K562 (cell line): Measurements from ENCODE around the gene GADD45B.

ENCODE experiments used
- NFE2 ChIP-seq: IDR thresholded peaks from 2 replicates; pipeline ENCODE4 v1.6.1; 2014; ENCODE audit warnings: antibody characterized with exemption, low read depth
- ZNF124 ChIP-seq: sonication (generic); formaldehyde crosslinking; IDR thresholded peaks from 2 replicates; pipeline ENCODE4 v1.8.1; 2022; ENCODE audit warnings: missing genetic modification reagents
- ZNF644 ChIP-seq: fragments of 200-800 bp; sonication (Bioruptor generic); IDR thresholded peaks from 2 replicates; pipeline ENCODE4 v1.6.1; 2016; ENCODE audit warnings: low read depth, missing genetic modification characterization, missing compliant biosample characterization
- ZNF764 ChIP-seq: fragments of 250-450 bp; sonication (Bioruptor Pico); IDR thresholded peaks from 2 replicates; pipeline ENCODE4 v1.4.0; 2020; ENCODE audit warnings: low read depth, mild to moderate bottlenecking, moderate library complexity
- TF ChIP-seq, protein P1 (sequence below), 3 experiments: IDR thresholded peaks in 2 of 3; conservative IDR thresholded peaks in 1 of 3; 2 replicates each; pipeline ENCODE4 v1.5.1; 2011 to 2012; ENCODE audit warnings: low read length in 3 of 3, mild to moderate bottlenecking in 3 of 3, control low read depth in 2 of 3, improper control_type of control experiment in 1 of 3, inconsistent platforms in 1 of 3, low read depth in 1 of 3, mixed read lengths in 1 of 3, moderate library complexity in 1 of 3; ENCODE audit not compliant: insufficient read depth in 2 of 3
- TF ChIP-seq, protein P2 (sequence below): sonication (generic); formaldehyde crosslinking; IDR thresholded peaks from 2 replicates; pipeline ENCODE4 v1.5.0; 2020; ENCODE audit warnings: missing genetic modification reagents
- TF ChIP-seq, protein P3 (sequence below): IDR thresholded peaks from 2 replicates; pipeline ENCODE4 v1.6.1; 2011; ENCODE audit warnings: borderline replicate concordance, low read depth, mild to moderate bottlenecking, moderate library complexity, low read length; ENCODE audit not compliant: insufficient read depth, poor library complexity, severe bottlenecking

DNA sequence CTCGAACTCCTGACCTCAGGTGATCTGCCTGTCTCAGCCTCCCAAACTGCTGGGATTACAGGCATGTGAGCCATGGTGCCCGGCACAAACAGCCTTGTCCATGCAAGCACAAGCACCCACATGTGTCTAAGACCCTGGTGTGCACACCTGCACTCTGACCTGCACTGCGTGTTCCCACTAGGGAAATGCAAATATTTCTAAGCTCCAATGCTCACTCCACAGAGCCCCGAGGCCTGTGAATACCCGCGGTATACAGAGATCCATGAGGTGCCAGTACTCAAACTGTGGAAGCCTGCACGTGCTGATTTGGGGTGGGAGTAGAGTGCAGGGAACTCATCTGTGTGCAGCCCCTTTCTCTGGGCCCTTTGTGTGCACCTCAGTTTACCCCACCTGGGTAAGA, 14.7 kb downstream of the GADD45B start:
- TF ChIP-seq, protein P1, sequence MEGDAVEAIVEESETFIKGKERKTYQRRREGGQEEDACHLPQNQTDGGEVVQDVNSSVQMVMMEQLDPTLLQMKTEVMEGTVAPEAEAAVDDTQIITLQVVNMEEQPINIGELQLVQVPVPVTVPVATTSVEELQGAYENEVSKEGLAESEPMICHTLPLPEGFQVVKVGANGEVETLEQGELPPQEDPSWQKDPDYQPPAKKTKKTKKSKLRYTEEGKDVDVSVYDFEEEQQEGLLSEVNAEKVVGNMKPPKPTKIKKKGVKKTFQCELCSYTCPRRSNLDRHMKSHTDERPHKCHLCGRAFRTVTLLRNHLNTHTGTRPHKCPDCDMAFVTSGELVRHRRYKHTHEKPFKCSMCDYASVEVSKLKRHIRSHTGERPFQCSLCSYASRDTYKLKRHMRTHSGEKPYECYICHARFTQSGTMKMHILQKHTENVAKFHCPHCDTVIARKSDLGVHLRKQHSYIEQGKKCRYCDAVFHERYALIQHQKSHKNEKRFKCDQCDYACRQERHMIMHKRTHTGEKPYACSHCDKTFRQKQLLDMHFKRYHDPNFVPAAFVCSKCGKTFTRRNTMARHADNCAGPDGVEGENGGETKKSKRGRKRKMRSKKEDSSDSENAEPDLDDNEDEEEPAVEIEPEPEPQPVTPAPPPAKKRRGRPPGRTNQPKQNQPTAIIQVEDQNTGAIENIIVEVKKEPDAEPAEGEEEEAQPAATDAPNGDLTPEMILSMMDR (IDR thresholded peaks at IDR 0.05 in 2 of 3, conservative IDR thresholded peaks at IDR 0.05 in 1 of 3; ENCODE audit: insufficient read depth in 2 of 3, low read depth in 1 of 3, low read length in 3 of 3) = no peak
- TF ChIP-seq, protein P2, sequence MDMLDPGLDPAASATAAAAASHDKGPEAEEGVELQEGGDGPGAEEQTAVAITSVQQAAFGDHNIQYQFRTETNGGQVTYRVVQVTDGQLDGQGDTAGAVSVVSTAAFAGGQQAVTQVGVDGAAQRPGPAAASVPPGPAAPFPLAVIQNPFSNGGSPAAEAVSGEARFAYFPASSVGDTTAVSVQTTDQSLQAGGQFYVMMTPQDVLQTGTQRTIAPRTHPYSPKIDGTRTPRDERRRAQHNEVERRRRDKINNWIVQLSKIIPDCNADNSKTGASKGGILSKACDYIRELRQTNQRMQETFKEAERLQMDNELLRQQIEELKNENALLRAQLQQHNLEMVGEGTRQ = no peak
- TF ChIP-seq, protein P3, sequence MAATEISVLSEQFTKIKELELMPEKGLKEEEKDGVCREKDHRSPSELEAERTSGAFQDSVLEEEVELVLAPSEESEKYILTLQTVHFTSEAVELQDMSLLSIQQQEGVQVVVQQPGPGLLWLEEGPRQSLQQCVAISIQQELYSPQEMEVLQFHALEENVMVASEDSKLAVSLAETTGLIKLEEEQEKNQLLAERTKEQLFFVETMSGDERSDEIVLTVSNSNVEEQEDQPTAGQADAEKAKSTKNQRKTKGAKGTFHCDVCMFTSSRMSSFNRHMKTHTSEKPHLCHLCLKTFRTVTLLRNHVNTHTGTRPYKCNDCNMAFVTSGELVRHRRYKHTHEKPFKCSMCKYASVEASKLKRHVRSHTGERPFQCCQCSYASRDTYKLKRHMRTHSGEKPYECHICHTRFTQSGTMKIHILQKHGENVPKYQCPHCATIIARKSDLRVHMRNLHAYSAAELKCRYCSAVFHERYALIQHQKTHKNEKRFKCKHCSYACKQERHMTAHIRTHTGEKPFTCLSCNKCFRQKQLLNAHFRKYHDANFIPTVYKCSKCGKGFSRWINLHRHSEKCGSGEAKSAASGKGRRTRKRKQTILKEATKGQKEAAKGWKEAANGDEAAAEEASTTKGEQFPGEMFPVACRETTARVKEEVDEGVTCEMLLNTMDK = no peak
- TF ChIP-seq ZNF644 (no peak), ZNF764 (CRISPR knock-in tag) (no peak), NFE2 (no peak), ZNF124 (no peak)
